MCF 10A (cell line): Measurements from ENCODE around the gene AQR. TPM values are rescaled to one million over a fixed set of nuclear protein-coding genes. Genes with fewer than 3 reads are reported as not detected.

Source experiments
- BruUV-seq: library from RNA; stranded (reverse); fragments of 400-500 nt; replicated peaks from 2 replicates; lab custom pipeline; 2021; lab: Mats Ljungman, UMichigan
- CTCF ChIA-PET: fragments of 300-600 bp; sonication (Branson Sonifier 250); formaldehyde crosslinking; extraction: SDS; loops from one replicate; lab custom pipeline; 2021; ENCODE audit warnings: antibody characterized with exemption, inconsistent platforms; lab: Yijun Ruan, JAX
- POLR2A ChIA-PET: fragments of 300-600, 350-650 bp; sonication (Branson Sonifier 250); formaldehyde crosslinking; extraction: SDS; loops from one replicate; lab custom pipeline; 2020; ENCODE audit warnings: antibody characterized with exemption, inconsistent platforms; lab: Yijun Ruan, JAX
- DNase-seq: peaks from one replicate; pipeline ENCODE4 v3.0.0-alpha.2; 2018; ENCODE audit not compliant: unreplicated experiment
- H3K27ac Mint-ChIP-seq: one replicate; pipeline ENCODE4 v1.8.0; 2022; ENCODE audit warnings: mild to moderate bottlenecking, low read depth, mixed read lengths; ENCODE audit not compliant: unreplicated experiment
- H3K27me3 Mint-ChIP-seq: one replicate; pipeline ENCODE4 v1.8.0; 2022; ENCODE audit warnings: mixed read lengths; ENCODE audit not compliant: insufficient read depth, unreplicated experiment
- H3K36me3 Mint-ChIP-seq: one replicate; pipeline ENCODE4 v1.8.0; 2022; ENCODE audit warnings: mild to moderate bottlenecking, moderate library complexity, mixed read lengths; ENCODE audit not compliant: insufficient read depth, unreplicated experiment
- H3K4me1 Mint-ChIP-seq: one replicate; pipeline ENCODE4 v1.8.0; 2022; ENCODE audit warnings: mixed read lengths; ENCODE audit not compliant: insufficient read depth, unreplicated experiment
- H3K4me3 Mint-ChIP-seq: one replicate; pipeline ENCODE4 v1.8.0; 2022; ENCODE audit warnings: mild to moderate bottlenecking, moderate library complexity, mixed read lengths; ENCODE audit not compliant: unreplicated experiment
- H3K9me3 Mint-ChIP-seq: one replicate; pipeline ENCODE4 v1.8.0; 2022; ENCODE audit warnings: mixed read lengths; ENCODE audit not compliant: unreplicated experiment
- CTCF ChIP-seq: fragments of 200-600 bp; IDR thresholded peaks from one replicate; pipeline ENCODE4 v1.8.0; 2022; ENCODE audit warnings: antibody characterized with exemption, mild to moderate bottlenecking; ENCODE audit not compliant: unreplicated experiment
- intact Hi-C: fragments of 100-400 bp; cut with micrococcal nuclease; formaldehyde crosslinking; loops from 2 replicates; pipeline ENCODE4 v1.14.1; 2022
- total RNA-seq: library from RNA; stranded (reverse); gene quantifications from 2 replicates; pipeline ENCODE4 v1.2.3, GENCODE V29; 2022

Gene AQR
- total RNA-seq, 1 experiment from 2014 or later: 26.5 TPM

- CTCF ChIA-PET: interaction anchor here (0.6 to 3.0 kb wide), 2 partner anchors 13 to 16 kb away, joined by 3 to 9 read pairs; no protein-coding TSS in a partner anchor
- peak; percentile 53 for DNase-seq
- no peak overlapping the region for H3K27ac Mint-ChIP-seq
- H3K27me3 Mint-ChIP-seq: no peaks in the 10 kb centered on the region
- no peak overlapping the region for H3K4me3 Mint-ChIP-seq
- no peaks in the 10 kb centered on the region for H3K4me1 Mint-ChIP-seq
- no peaks in the 10 kb centered on the region for H3K9me3 Mint-ChIP-seq
- no TSS peak for BruUV-seq
- POLR2A ChIA-PET: interaction anchor here (3.4 kb wide), 1 partner anchor 9 kb away, joined by 12 read pairs; no protein-coding TSS in a partner anchor
- intact Hi-C loops: no loop called here
- TF ChIP-seq CTCF: no peak
- no peaks in the 10 kb centered on the region for H3K36me3 Mint-ChIP-seq
These were observed 36.4 kb upstream of the AQR start for GRCh38 chr15:35005933-35006332.

- no TSS peak for BruUV-seq
- ChIA-PET CTCF (interaction anchor here (1.0 to 3.0 kb wide), 2 partner anchors 9 to 15 kb away, joined by 3 to 9 read pairs; no protein-coding TSS in a partner anchor), POLR2A (interaction anchor here (2.3 to 8.0 kb wide), 3 partner anchors 11 to 17 kb away, joined by 7 to 181 read pairs (median 12); partner anchors contain the start of gene ZNF770)
- H3K36me3 Mint-ChIP-seq: peaks cover 4% of the 10 kb centered on the region
- no peak for TF ChIP-seq CTCF
- H3K9me3 Mint-ChIP-seq: no peaks in the 10 kb centered on the region
- H3K27ac Mint-ChIP-seq: no peak overlapping the region
- H3K4me1 Mint-ChIP-seq: peaks cover 4% of the 10 kb centered on the region
- DNase-seq: no peak
- H3K27me3 Mint-ChIP-seq: no peaks in the 10 kb centered on the region
- intact Hi-C loops: no loop called here
- no peak overlapping the region for H3K4me3 Mint-ChIP-seq
These were observed 34.4 kb upstream of the AQR start for GRCh38 chr15:35003928-35004327.

- Mint-ChIP-seq H3K27ac (peak overlapping the region; percentile 85), H3K4me3 (peak overlapping the region; percentile 43), H3K36me3 (peaks cover 4% of the 10 kb centered on the region), H3K9me3 (no peaks in the 10 kb centered on the region), H3K4me1 (peaks cover 4% of the 10 kb centered on the region), H3K27me3 (no peaks in the 10 kb centered on the region)
- ChIA-PET POLR2A (interaction anchor here (0.6 to 8.0 kb wide), 16 partner anchors 9 to 1352 kb away, joined by 3 to 181 read pairs (median 5); partner anchors contain the start of genes AQR, SLC12A6 and ZNF770), CTCF (interaction anchor here (0.6 to 1.8 kb wide), 7 partner anchors 11 to 445 kb away, joined by 3 to 12 read pairs (median 4); partner anchors contain the start of gene AQR)
- no peak for TF ChIP-seq CTCF
- intact Hi-C loops: no loop called here
- DNase-seq: peak; percentile 99
- BruUV-seq: no TSS peak
These were observed 31.0 kb upstream of the AQR start for GRCh38 chr15:35000511-35000910.

GRCh38 chr15:34999906-35000305, 30.4 kb upstream of the AQR start:
- intact Hi-C loops: no loop called here
- no peak for TF ChIP-seq CTCF
- Mint-ChIP-seq H3K27me3 (no peaks in the 10 kb centered on the region), H3K9me3 (no peaks in the 10 kb centered on the region), H3K36me3 (peaks cover 4% of the 10 kb centered on the region), H3K4me1 (peaks cover 8% of the 10 kb centered on the region), H3K4me3 (peak overlapping the region; percentile 43), H3K27ac (peak overlapping the region; percentile 85)
- no peak for DNase-seq
- no TSS peak for BruUV-seq
- POLR2A ChIA-PET: interaction anchor here (0.6 to 8.0 kb wide), 14 partner anchors 8 to 1219 kb away, joined by 3 to 181 read pairs (median 6); partner anchors contain the start of genes AQR, SLC12A6 and ZNF770
- CTCF ChIA-PET: interaction anchor here (0.6 to 1.8 kb wide), 6 partner anchors 16 to 445 kb away, joined by 3 to 12 read pairs (median 4); partner anchors contain the start of gene AQR
